H1 (cell line): ENCODE data around the gene TSPAN4. TPM values are rescaled to one million over a fixed set of nuclear protein-coding genes. Genes with fewer than 3 reads are reported as not detected.

Source experiments
- CTCF ChIA-PET: fragments of 300-600 bp; sonication (Branson Sonifier 250); formaldehyde crosslinking; loops from one replicate; lab custom pipeline; 2021; ENCODE audit not compliant: partially characterized antibody; lab: Charles Lee
- POLR2A ChIA-PET: fragments of 300-600 bp; sonication (Branson Sonifier 250); formaldehyde crosslinking; loops from one replicate; lab custom pipeline; 2021; ENCODE audit warnings: inconsistent platforms; ENCODE audit not compliant: partially characterized antibody; lab: Charles Lee
- DNase-seq, 2 experiments: peaks; one replicate each; pipeline versions ENCODE4 v3.0.0 to v3.0.0-alpha.2; 2010 to 2022; ENCODE audit warnings: low spot score in 2 of 2, low read depth in 1 of 2, mixed read lengths in 1 of 2
- FAIRE-seq: peaks from 2 replicates; lab custom pipeline; 2011; peaks lifted over from hg19 to GRCh38; lab: Jason Lieb, UNC
- H2AFZ ChIP-seq: 2 replicates; pipeline ENCODE4 v1.8.1; 2012; ENCODE audit warnings: low read length, inconsistent platforms
- H2AK5ac ChIP-seq: 2 replicates; pipeline ENCODE4 v1.6.1; 2013; ENCODE audit warnings: low read depth, low read length
- H2BK120ac ChIP-seq: replicated peaks from 2 replicates; pipeline ENCODE3; 2013; ENCODE audit warnings: low read depth, low read length, inconsistent platforms
- H2BK12ac ChIP-seq: 2 replicates; pipeline ENCODE4 v1.6.1; 2013; ENCODE audit warnings: low read depth, low read length
- H2BK15ac ChIP-seq: 2 replicates; pipeline ENCODE4 v1.6.1; 2013; ENCODE audit warnings: low read length
- H2BK20ac ChIP-seq: 2 replicates; pipeline ENCODE4 v1.6.1; 2013; ENCODE audit warnings: low read length
- H2BK5ac ChIP-seq: 2 replicates; pipeline ENCODE4 v1.6.1; 2013; ENCODE audit warnings: low read depth, low read length
- H3K14ac ChIP-seq: 2 replicates; pipeline ENCODE4 v1.6.1; 2013; ENCODE audit warnings: inconsistent platforms; ENCODE audit not compliant: insufficient read length
- H3K18ac ChIP-seq: 2 replicates; pipeline ENCODE4 v1.6.1; 2013; ENCODE audit warnings: low read length; ENCODE audit errors: extremely low read depth
- H3K23ac ChIP-seq: 2 replicates; pipeline ENCODE4 v1.6.1; 2013; ENCODE audit warnings: inconsistent platforms; ENCODE audit not compliant: insufficient read length
- H3K23me2 ChIP-seq: 2 replicates; pipeline ENCODE4 v1.6.1; 2013; ENCODE audit warnings: low read depth, low read length
- H3K27ac ChIP-seq: 2 replicates; pipeline ENCODE4 v1.6.1; 2011; ENCODE audit warnings: low read depth, low read length, inconsistent platforms
- H3K27me3 ChIP-seq, 4 experiments: replicated peaks in 1 of 4; 1 replicate in 1 of 4; 2 replicates in 3 of 4; pipeline versions ENCODE4 v1.6.1 to v1.8.1; 2011 to 2013; ENCODE audit warnings: low read length in 3 of 4, mild to moderate bottlenecking in 3 of 4, inconsistent platforms in 2 of 4, mixed read lengths in 2 of 4, moderate library complexity in 1 of 4; ENCODE audit not compliant: control insufficient read depth in 3 of 4, insufficient read depth in 3 of 4; ENCODE audit errors: extremely low read depth in 1 of 4
- H3K36me3 ChIP-seq, 4 experiments: 2 replicates each; pipeline versions ENCODE4 v1.6.1 to v1.8.1; 2011 to 2013; ENCODE audit warnings: mild to moderate bottlenecking in 4 of 4, low read length in 3 of 4, moderate library complexity in 2 of 4, control low read depth in 1 of 4, inconsistent platforms in 1 of 4; ENCODE audit not compliant: insufficient read depth in 4 of 4, control insufficient read depth in 2 of 4
- H3K4ac ChIP-seq: replicated peaks from 2 replicates; pipeline ENCODE3; 2013; ENCODE audit warnings: low read length, low read depth, mixed read lengths, inconsistent platforms; ENCODE audit not compliant: insufficient read length
- H3K4me1 ChIP-seq, 4 experiments: replicated peaks in 1 of 4; 1 replicate in 1 of 4; 2 replicates in 3 of 4; pipeline versions ENCODE4 v1.6.1 to v1.8.1; 2011 to 2013; ENCODE audit warnings: low read length in 3 of 4, inconsistent platforms in 2 of 4, mixed read lengths in 1 of 4; ENCODE audit not compliant: insufficient read depth in 4 of 4, control insufficient read depth in 3 of 4
- H3K4me2 ChIP-seq, 2 experiments: 2 replicates each; pipeline versions ENCODE4 v1.6.1 to v1.8.1; 2011 to 2013; ENCODE audit warnings: low read depth in 2 of 2, low read length in 2 of 2, control low read depth in 1 of 2, inconsistent platforms in 1 of 2, mild to moderate bottlenecking in 1 of 2; ENCODE audit not compliant: insufficient read depth in 1 of 2
- H3K4me3 ChIP-seq, 4 experiments: fragments of 200-600, 300-600 bp in 1 of 4; sonication (generic), shearing (Covaris generic), sonication (Bioruptor Twin) in 1 of 4; 2 replicates each; pipeline versions ENCODE4 v1.5.1 to v1.8.1; 2011 to 2016; ENCODE audit warnings: low read length in 4 of 4, low read depth in 3 of 4, control low read depth in 2 of 4, inconsistent platforms in 2 of 4, mild to moderate bottlenecking in 2 of 4, mixed read lengths in 1 of 4, moderate library complexity in 1 of 4; ENCODE audit not compliant: insufficient read depth in 2 of 4; ENCODE audit errors: extremely low read depth in 1 of 4
- H3K56ac ChIP-seq: replicated peaks from 2 replicates; pipeline ENCODE3; 2013; ENCODE audit warnings: low read depth, mild to moderate bottlenecking, mixed read lengths, low read length, inconsistent platforms; ENCODE audit not compliant: insufficient read length
- H3K79me1 ChIP-seq: 2 replicates; pipeline ENCODE4 v1.6.1; 2013; ENCODE audit warnings: low read depth, low read length, control low read depth
- H3K79me2 ChIP-seq, 2 experiments: 2 replicates each; pipeline versions ENCODE4 v1.6.1 to v1.8.1; 2012 to 2013; ENCODE audit warnings: low read length in 2 of 2, mild to moderate bottlenecking in 2 of 2, inconsistent platforms in 1 of 2; ENCODE audit not compliant: insufficient read depth in 2 of 2, control insufficient read depth in 1 of 2
- H3K9ac ChIP-seq, 4 experiments: replicated peaks in 1 of 4; 1 replicate in 1 of 4; 2 replicates in 3 of 4; pipeline versions ENCODE4 v1.6.1 to v1.8.1; 2011 to 2013; ENCODE audit warnings: low read depth in 3 of 4, low read length in 3 of 4, control low read depth in 2 of 4, mild to moderate bottlenecking in 2 of 4, moderate library complexity in 2 of 4, inconsistent platforms in 1 of 4; ENCODE audit errors: extremely low read depth in 1 of 4
- H3K9me3 ChIP-seq, 2 experiments: 2 replicates each; pipeline versions ENCODE4 v1.6.1 to v1.8.1; 2012 to 2013; ENCODE audit warnings: mild to moderate bottlenecking in 2 of 2, moderate library complexity in 2 of 2, control low read depth in 1 of 2, inconsistent platforms in 1 of 2, low read depth in 1 of 2, low read length in 1 of 2, mixed read lengths in 1 of 2; ENCODE audit not compliant: insufficient read depth in 2 of 2
- H4K20me1 ChIP-seq, 2 experiments: replicated peaks in 1 of 2; 2 replicates each; pipeline versions ENCODE3 to v1.8.1; 2011 to 2013; ENCODE audit warnings: inconsistent platforms in 2 of 2, low read length in 2 of 2, mild to moderate bottlenecking in 1 of 2; ENCODE audit not compliant: insufficient read depth in 2 of 2, control insufficient read depth in 1 of 2
- H4K5ac ChIP-seq: 2 replicates; pipeline ENCODE4 v1.6.1; 2013; ENCODE audit warnings: low read length, low read depth, mixed read lengths, inconsistent platforms; ENCODE audit not compliant: insufficient read length
- H4K8ac ChIP-seq: 2 replicates; pipeline ENCODE4 v1.8.0; 2013; ENCODE audit warnings: mild to moderate bottlenecking, moderate library complexity, low read length, inconsistent platforms; ENCODE audit not compliant: insufficient read depth; ENCODE audit errors: extremely low read depth
- H4K91ac ChIP-seq: replicated peaks from 2 replicates; pipeline ENCODE3; 2013; ENCODE audit warnings: low read length, mixed read lengths, inconsistent platforms; ENCODE audit not compliant: insufficient read length
- GABPA ChIP-seq: IDR thresholded peaks from 2 replicates; pipeline ENCODE4 v1.6.1; 2011; ENCODE audit warnings: mild to moderate bottlenecking, low read length, moderate library complexity, borderline replicate concordance; ENCODE audit not compliant: insufficient read depth
- RAD21 ChIP-seq, 2 experiments: IDR thresholded peaks in 1 of 2; conservative IDR thresholded peaks in 1 of 2; 2 replicates each; pipeline ENCODE4 v1.6.1; 2011; ENCODE audit warnings: low read depth in 2 of 2, low read length in 2 of 2, improper control_type of control experiment in 1 of 2, inconsistent platforms in 1 of 2, mild to moderate bottlenecking in 1 of 2, moderate library complexity in 1 of 2
- TAF1 ChIP-seq: IDR thresholded peaks from 2 replicates; pipeline ENCODE4 v1.6.1; 2011; ENCODE audit warnings: mild to moderate bottlenecking, low read depth, low read length
- TCF12 ChIP-seq: IDR thresholded peaks from 2 replicates; pipeline ENCODE4 v1.6.1; 2011; ENCODE audit warnings: low read depth, mild to moderate bottlenecking, low read length
- WGBS, 2 experiments: shearing (Covaris generic) in 1 of 2; methylation state at CpG; one replicate each; pipeline versions ENCODE4 v1.1.6 to v1.1.7; 2013 to 2015; ENCODE audit warnings: low lambda C conversion rate in 2 of 2, mixed read lengths in 2 of 2, inconsistent platforms in 1 of 2, low coverage in 1 of 2, missing lambda C conversion rate in 1 of 2; ENCODE audit not compliant: insufficient replicate concordance in 2 of 2, insufficient coverage in 1 of 2, insufficient read length in 1 of 2; ENCODE audit errors: extremely low coverage in 1 of 2, missing lambda C conversion rate in 1 of 2; 5-methylcytosine and 5-hydroxymethylcytosine counted together
- polyA plus RNA-seq, 7 experiments: library from polyadenylated mRNA; depleted of rRNA in 3 of 7; stranded (reverse) in 5 of 7; unstranded in 2 of 7; fragments of >200 nt in 5 of 7; fragments of 200-250 nt in 2 of 7; gene quantifications; 1 replicate in 5 of 7; 2 replicates in 1 of 7; 4 replicates in 1 of 7; pipeline versions ENCODE4 v1.2.1 to v1.2.3, GENCODE V29; 2011 to 2013; ENCODE audit warnings: missing spikeins in 2 of 7, mixed read lengths in 2 of 7
- total RNA-seq: library from RNA; stranded (reverse); fragmentation: NEBNext Ultra II Directional; extraction: Animal tissue kit (Norgen Biotek cat#: 25700); gene quantifications from 2 replicates; pipeline ENCODE4 v1.2.1, GENCODE V29; 2021
- TF ChIP-seq, protein P1 (sequence below): IDR thresholded peaks from 2 replicates; pipeline ENCODE4 v1.6.1; 2011; ENCODE audit warnings: low read depth, mild to moderate bottlenecking, low read length; ENCODE audit not compliant: insufficient read depth
- TF ChIP-seq, protein P2 (sequence below), 3 experiments: IDR thresholded peaks; 1 replicate in 2 of 3; 2 replicates in 1 of 3; pipeline versions ENCODE4 v1.5.1 to v1.6.1; 2011; ENCODE audit warnings: low read length in 3 of 3, mild to moderate bottlenecking in 3 of 3, inconsistent platforms in 2 of 3, low read depth in 1 of 3, moderate library complexity in 1 of 3; ENCODE audit not compliant: insufficient read depth in 1 of 3; ENCODE audit errors: control extremely low read depth in 1 of 3
- TF ChIP-seq, protein P3 (sequence below): IDR thresholded peaks from 2 replicates; pipeline ENCODE4 v1.6.1; 2012; ENCODE audit warnings: inconsistent platforms

TSPAN4 gene
- total and polyA plus RNA-seq, 2 of the 8 experiments (the other 6 are each of a cell fraction or from before 2014, with no cell fraction given), result 74.1 to 145 TPM

DNA sequence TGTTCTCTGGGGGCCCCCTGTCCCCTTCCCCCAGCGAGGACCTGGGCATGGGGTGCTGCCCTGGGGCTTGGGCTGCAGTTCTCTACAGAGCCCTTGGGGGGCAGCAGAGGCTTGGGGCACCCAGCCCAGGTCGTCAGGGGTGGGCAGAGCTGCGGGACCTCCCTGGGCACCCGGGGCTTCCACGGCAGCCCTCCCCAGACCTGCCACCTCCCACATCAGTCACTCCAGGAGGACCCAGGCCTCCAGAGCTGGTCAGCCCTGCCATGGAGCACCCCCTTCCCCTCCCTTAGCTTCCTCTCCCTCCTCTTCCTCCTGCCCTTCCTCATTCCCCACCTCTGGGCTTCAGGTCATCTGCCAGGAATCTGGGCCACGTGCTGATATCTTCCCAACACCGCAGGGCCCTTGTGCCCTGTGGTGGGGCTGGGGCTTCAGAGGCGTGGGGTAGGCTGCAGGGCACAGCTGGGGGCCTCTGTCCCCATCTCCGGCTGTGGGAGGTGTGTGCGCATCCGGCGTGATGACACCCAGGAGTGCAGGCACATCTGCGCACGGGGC lies 5.8 kb downstream of the TSPAN4 start:
- FAIRE-seq, result no peak
- H2BK12ac ChIP-seq, result no peak overlapping the region
- TF ChIP-seq, protein P1, sequence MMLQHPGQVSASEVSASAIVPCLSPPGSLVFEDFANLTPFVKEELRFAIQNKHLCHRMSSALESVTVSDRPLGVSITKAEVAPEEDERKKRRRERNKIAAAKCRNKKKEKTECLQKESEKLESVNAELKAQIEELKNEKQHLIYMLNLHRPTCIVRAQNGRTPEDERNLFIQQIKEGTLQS, result no peak
- TF ChIP-seq, protein P2, sequence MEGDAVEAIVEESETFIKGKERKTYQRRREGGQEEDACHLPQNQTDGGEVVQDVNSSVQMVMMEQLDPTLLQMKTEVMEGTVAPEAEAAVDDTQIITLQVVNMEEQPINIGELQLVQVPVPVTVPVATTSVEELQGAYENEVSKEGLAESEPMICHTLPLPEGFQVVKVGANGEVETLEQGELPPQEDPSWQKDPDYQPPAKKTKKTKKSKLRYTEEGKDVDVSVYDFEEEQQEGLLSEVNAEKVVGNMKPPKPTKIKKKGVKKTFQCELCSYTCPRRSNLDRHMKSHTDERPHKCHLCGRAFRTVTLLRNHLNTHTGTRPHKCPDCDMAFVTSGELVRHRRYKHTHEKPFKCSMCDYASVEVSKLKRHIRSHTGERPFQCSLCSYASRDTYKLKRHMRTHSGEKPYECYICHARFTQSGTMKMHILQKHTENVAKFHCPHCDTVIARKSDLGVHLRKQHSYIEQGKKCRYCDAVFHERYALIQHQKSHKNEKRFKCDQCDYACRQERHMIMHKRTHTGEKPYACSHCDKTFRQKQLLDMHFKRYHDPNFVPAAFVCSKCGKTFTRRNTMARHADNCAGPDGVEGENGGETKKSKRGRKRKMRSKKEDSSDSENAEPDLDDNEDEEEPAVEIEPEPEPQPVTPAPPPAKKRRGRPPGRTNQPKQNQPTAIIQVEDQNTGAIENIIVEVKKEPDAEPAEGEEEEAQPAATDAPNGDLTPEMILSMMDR (IDR thresholded peaks at IDR 0.05; ENCODE audit: control extremely low read depth in 1 of 3, insufficient read depth in 1 of 3, low read depth in 1 of 3, low read length in 3 of 3), result peak in 2 of 3 experiments; percentile 76 to 79; a peak in 3 of 4 replicates
- TF ChIP-seq GABPA (0 out of 2 replicates have a peak, but pooled peaks have one; percentile 15), TAF1 (0 out of 2 replicates have a peak, but pooled peaks have one; percentile 2), RAD21 (IDR thresholded peaks at IDR 0.05 in 1 of 2, conservative IDR thresholded peaks at IDR 0.05 in 1 of 2; ENCODE audit: low read depth in 2 of 2, low read length in 2 of 2) (peak; percentile 65 to 77), TCF12 (no peak)
- TF ChIP-seq, protein P3, sequence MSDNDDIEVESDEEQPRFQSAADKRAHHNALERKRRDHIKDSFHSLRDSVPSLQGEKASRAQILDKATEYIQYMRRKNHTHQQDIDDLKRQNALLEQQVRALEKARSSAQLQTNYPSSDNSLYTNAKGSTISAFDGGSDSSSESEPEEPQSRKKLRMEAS, result peak; percentile 65; the same call in 1 of the 2 replicates

More for the DNA sequence above, 5.8 kb downstream of the TSPAN4 start:
- no peaks in the 10 kb centered on the region for H3K9me3 ChIP-seq
- H3K79me2 ChIP-seq, result peaks cover 0 to 9% of the 10 kb centered on the region in 2 experiments; a peak in 1 of 4 replicates
- no peaks in the 10 kb centered on the region for H3K79me1 ChIP-seq
- peak overlapping the region in 1 of 4 experiments; percentile 60; a peak in 3 of 8 replicates for H3K4me3 ChIP-seq
- H3K27ac ChIP-seq, result no peak overlapping the region
- peak in 1 of 2 experiments; percentile 85 for DNase-seq
- no peak overlapping the region for H3K14ac ChIP-seq
- 0 out of 2 replicates have a peak overlapping the region, but pooled peaks have one; percentile 32 for H2BK20ac ChIP-seq
- H4K5ac ChIP-seq, result no peak overlapping the region
- H2BK120ac ChIP-seq, result no peak overlapping the region
- H4K91ac ChIP-seq, result no peak overlapping the region
- peaks cover 0 to 47% (median 32%) of the 10 kb centered on the region in 4 experiments; a peak in 6 of 7 replicates for H3K4me1 ChIP-seq
- H3K36me3 ChIP-seq, result no peaks in the 10 kb centered on the region
- no peak overlapping the region for H3K23ac ChIP-seq
- H2BK5ac ChIP-seq, result no peak overlapping the region
- WGBS, 2 experiments, result 48% methylated on average over 14 of the region's 14 CpGs; no CpG with 5 or more reads in 1 of the 2 experiments
- H3K18ac ChIP-seq, result peak overlapping the region; percentile 60; the same call in 1 of the 2 replicates
- peak overlapping the region; percentile 67 to 91 for H3K4me2 ChIP-seq
- ChIA-PET POLR2A (interaction anchor here (0.7 to 40.4 kb wide), 5 partner anchors 9 to 37 kb away, joined by 3 to 1917 read pairs (median 7); partner anchors contain the start of genes CD151, CEND1, CRACR2B and PIDD1), CTCF (interaction anchor here (0.7 to 6.7 kb wide), 30 partner anchors 9 to 698 kb away, joined by 3 to 74 read pairs (median 4); partner anchors contain the start of genes CD151, CRACR2B, PIDD1 and PNPLA2)
- no peak overlapping the region for H2AFZ ChIP-seq
- peaks cover 0 to 2% (median 0%) of the 10 kb centered on the region in 4 experiments; a peak in 4 of 7 replicates for H3K27me3 ChIP-seq
- no peak overlapping the region for H3K9ac ChIP-seq
- H3K56ac ChIP-seq, result no peak overlapping the region
- H4K8ac ChIP-seq, result no peak overlapping the region
- H2AK5ac ChIP-seq, result no peak overlapping the region
- H4K20me1 ChIP-seq, result peaks cover 14 to 28% of the 10 kb centered on the region in 2 experiments
- no peak overlapping the region for H2BK15ac ChIP-seq
- peaks cover 25% of the 10 kb centered on the region; the same call in 1 of the 2 replicates for H3K23me2 ChIP-seq
- H3K4ac ChIP-seq, result no peak overlapping the region
